ENCODE data around the gene MYL7. TPM values are rescaled to one million over a fixed set of nuclear protein-coding genes. Genes with fewer than 3 reads are reported as not detected.

Gene MYL7
- total RNA-seq, 1 experiment from 2014 or later: 5.7 TPM

- Histone ChIP-seq H3K23me2 (ENCODE audit: insufficient read length, low read depth, low read length, poor library complexity, severe bottlenecking) (no peaks in the 10 kb centered on the region), H3K56ac (ENCODE audit: insufficient read length, low read depth, low read length) (no peak overlapping the region), H3K4me2 (ENCODE audit: insufficient read depth, insufficient read length, low read length) (no peak overlapping the region), H3K4me1 (ENCODE audit: insufficient read depth, low read length) (no peaks in the 10 kb centered on the region; the same call in 1 of the 2 replicates), H2AFZ (ENCODE audit: low read length) (no peak overlapping the region), H4K20me1 (ENCODE audit: control insufficient read depth, insufficient read depth, insufficient read length) (no peaks in the 10 kb centered on the region), H3K79me1 (ENCODE audit: insufficient read depth, low read depth, low read length, poor library complexity, severe bottlenecking) (no peaks in the 10 kb centered on the region), H3K79me2 (ENCODE audit: insufficient read depth, low read length) (no peaks in the 10 kb centered on the region), H2BK12ac (ENCODE audit: insufficient read length, low read depth, low read length) (no peak overlapping the region), H3K23ac (ENCODE audit: insufficient read length, low read depth, low read length) (no peak overlapping the region), H2AK5ac (ENCODE audit: insufficient read length, low read length) (no peak overlapping the region), H2BK5ac (ENCODE audit: insufficient read length, low read length) (no peak overlapping the region), H3K9me3 (ENCODE audit: control insufficient read depth, low read depth, low read length) (no peaks in the 10 kb centered on the region), H4K91ac (ENCODE audit: insufficient read length, low read depth, low read length) (no peak overlapping the region), H4K8ac (replicated peaks; ENCODE audit: insufficient read length, low read depth, low read length) (no peak overlapping the region), H3K27me3 (ENCODE audit: insufficient read depth, low read length) (no peaks in the 10 kb centered on the region; the same call in 1 of the 2 replicates), H3T11ph (ENCODE audit: low read length) (no peak overlapping the region), H3K4ac (ENCODE audit: low read depth, low read length) (no peak overlapping the region), H2BK20ac (ENCODE audit: low read depth, low read length, poor library complexity, severe bottlenecking) (no peak overlapping the region), H3K14ac (ENCODE audit: insufficient read depth, low read length) (no peak overlapping the region), H4K5ac (ENCODE audit: insufficient read length, low read depth, low read length) (no peak overlapping the region), H3K18ac (ENCODE audit: insufficient read length, low read depth, low read length) (no peak overlapping the region), H2BK120ac (ENCODE audit: low read depth, low read length, poor library complexity, severe bottlenecking) (no peak overlapping the region), H2BK15ac (ENCODE audit: low read depth, low read length) (no peak overlapping the region), H3K9ac (ENCODE audit: extremely low read depth, insufficient read length, low read length) (no peak overlapping the region), H3K27ac (ENCODE audit: insufficient read length, low read depth, low read length) (no peak overlapping the region)
- H3K27me3 Mint-ChIP-seq (ENCODE audit: low read depth): peaks cover 14% of the 10 kb centered on the region
- no peaks in the 10 kb centered on the region for H3K9me3 Mint-ChIP-seq
- no CpG with 5 or more reads among the region's 1 CpG for WGBS (ENCODE audit: extremely low coverage, insufficient read length, low lambda C conversion rate)
- H3K4me3 Mint-ChIP-seq: no peak overlapping the region
- H3K36me3 Mint-ChIP-seq (ENCODE audit: insufficient read depth in 1 of 3, low read depth in 3 of 3): no peaks in the 10 kb centered on the region
- H3K27ac Mint-ChIP-seq: no peak overlapping the region
- no peak for TF ChIP-seq CTCF (conservative IDR thresholded peaks at IDR 0.05)
- H3K4me1 Mint-ChIP-seq: peaks cover 12 to 13% of the 10 kb centered on the region in 2 experiments
- DNase-seq: no peak
Observed at GRCh38 chr7:44162785-44163395, 21.8 kb upstream of the MYL7 start.

Data from H9 (cell line).